NCI-H510A (cell line): Measurements from ENCODE around the gene KYAT1.
A peak's percentile ranks its signal among the peaks of the same experiment; 100 is the strongest.
"Not testable (repeated sequence)": the region's sequence is repeated elsewhere in the genome, so short reads cannot be mapped to it uniquely, and the experiment has no call there.

ENCODE experiments used
- DNase-seq: peaks from one replicate; lab custom pipeline; 2025; lab: John Stamatoyannopoulos, UW

KYAT1 gene

GRCh38 chr9:128885376-128885775, 3.6 kb upstream of the KYAT1 start:
- DNase-seq: no peak

GRCh38 chr9:128884164-128884563, 2.4 kb upstream of the KYAT1 start:
- no peak for DNase-seq

GRCh38 chr9:128882677-128883603, 1.2 kb upstream of the KYAT1 start:
- no peak for DNase-seq

GRCh38 chr9:128877852-128878251, 3.9 kb downstream of the KYAT1 start:
- DNase-seq: no peak

GRCh38 chr9:128870941-128871265, 10.8 kb downstream of the KYAT1 start:
- DNase-seq: not testable (repeated sequence)

DNA sequence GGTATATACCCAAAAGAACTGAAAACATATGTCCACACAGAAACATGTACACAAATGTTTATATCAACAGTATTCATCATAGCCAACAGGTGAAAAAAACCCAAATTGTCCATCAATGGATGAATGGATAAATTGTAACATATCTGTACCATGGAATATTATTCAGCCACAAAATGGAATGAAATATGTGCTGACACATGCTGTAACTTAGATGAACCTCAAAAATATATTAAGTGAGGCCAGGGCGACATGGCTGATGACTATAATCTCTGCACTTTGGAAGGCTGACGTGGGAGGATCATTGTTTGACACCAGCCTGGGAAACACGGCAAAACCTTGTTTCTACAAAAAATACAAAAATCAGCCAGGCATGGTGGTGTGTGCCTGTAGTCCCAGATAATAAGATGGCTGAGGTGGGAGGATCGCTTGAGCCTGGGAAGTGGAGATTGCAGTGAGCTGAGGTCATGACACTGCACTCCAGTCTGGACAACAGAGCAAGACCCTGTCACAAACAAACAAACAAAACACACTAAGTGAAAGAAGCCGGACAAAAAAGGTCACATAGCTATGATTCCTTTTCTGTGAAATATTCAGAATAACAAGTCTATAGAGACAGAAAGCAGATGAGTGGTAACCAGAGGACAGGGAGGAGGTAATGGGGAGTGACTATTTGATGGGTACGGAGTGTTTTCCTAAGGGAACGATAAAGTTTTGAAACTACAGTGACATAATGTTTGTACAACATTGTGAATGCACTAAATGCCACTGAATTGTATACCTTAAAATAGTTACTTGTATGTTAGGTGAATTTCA, 11.4 kb downstream of the KYAT1 start:
- no peak for DNase-seq

DNA sequence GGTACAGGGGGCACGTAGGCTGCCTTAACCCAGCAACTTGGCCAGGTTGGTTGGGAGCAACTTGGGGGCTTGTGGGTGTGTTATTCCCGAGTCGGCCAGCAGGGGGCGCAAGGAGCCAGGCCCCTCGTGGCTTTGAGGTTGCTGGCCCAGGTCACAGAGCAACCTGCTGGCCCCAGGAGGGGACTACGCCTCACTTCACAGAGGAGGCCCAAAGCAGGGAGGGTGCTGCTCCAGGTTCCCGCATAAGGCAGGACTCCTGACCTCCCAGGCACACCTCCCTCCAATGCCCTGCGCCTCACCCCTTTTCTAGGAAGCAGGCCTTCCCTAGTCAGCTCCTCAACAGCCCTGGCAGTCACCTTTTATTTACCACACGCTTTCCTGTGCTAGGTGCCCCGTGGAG, 18.1 kb downstream of the KYAT1 start:
- no peak for DNase-seq

DNA sequence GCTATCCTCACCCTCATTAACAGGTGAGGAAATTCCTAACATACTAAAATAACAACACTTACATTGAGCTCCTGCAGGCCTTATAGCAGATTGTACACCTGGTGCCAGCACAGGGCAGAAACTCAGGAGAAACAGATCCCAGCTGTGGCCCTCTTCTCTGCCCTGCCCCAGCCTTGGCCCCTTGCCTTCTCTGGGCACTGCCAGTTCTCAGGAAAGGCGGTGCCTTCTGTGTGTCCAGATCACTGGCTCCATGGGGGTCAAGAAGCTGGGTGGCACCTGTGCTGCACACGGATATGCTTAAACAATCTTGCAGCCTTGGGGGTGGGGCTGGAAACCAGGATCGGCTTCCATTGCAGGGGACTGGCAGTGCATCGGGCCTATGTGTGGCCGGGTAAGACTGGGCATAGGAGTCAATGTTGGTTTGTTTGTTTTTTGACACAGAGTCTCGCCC, 19.3 kb downstream of the KYAT1 start:
- no peak for DNase-seq

- DNase-seq: no peak
These were observed 20.2 kb downstream of the KYAT1 start for GRCh38 chr9:128861501-128861900.

- DNase-seq: no peak
These were observed 20.8 kb downstream of the KYAT1 start for GRCh38 chr9:128860937-128861336.

- DNase-seq: not testable (repeated sequence)
These were observed 23.3 kb downstream of the KYAT1 start for GRCh38 chr9:128858476-128858875.

DNA sequence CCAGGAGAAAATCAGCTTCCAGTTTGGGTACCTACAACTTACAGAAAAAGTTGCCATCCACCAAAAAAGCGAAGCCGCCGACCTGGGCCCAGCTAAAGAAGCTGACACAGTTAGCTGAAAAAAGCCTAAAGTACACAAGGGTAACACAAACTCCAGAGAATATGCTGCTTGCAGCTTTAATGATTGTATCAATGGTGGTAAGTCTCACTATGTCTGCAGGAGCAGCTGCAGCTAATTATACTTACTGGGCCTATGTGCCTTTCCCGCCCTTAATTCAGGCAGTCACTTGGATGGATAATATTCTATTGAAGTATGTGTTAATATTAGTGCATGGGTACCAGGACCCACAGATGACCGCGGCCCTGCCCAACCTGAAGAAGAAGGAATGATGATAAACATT, 27.3 kb downstream of the KYAT1 start:
- not testable (repeated sequence) for DNase-seq

GRCh38 chr9:128852646-128853045, 29.1 kb downstream of the KYAT1 start:
- not testable (repeated sequence) for DNase-seq

GRCh38 chr9:128851779-128852600, 29.8 kb downstream of the KYAT1 start:
- DNase-seq: not testable (repeated sequence)

DNA sequence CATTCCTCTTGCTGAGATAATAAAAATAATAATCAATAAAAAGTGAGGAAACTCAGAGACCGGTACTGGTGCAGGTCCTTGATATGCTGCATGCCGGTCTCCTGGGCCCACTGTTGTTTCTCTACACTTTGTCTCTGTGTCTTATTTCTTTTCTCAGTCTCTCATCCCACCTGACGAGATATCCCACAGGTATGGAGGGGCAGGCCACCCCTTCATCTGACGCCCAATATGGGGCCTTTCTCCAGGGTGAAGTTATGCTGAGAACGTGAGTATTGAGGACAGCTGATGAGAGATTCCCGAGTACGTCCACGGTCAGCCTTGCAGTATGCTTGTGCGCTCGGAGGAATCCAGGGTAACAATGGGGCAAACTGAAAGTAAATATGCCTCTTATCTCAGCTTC, 30.7 kb downstream of the KYAT1 start:
- DNase-seq: not testable (repeated sequence)

DNA sequence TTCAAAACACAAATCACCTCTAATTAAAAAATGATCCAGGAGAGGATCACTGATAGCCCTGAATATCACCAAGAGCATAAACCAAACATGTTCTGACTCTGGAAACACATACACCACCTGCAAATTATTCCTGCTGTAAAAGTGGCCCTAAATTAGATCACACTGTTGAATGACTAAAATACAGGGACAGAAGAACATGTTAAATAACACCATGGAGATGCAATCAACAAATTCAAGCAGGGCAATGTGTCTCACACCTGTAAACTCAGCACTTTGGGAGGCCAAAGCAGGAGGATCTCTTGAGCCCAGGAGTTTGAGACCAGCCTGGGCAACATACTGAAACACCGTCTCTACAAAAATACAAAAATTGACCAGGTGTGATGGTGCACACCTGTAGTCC, 33.9 kb downstream of the KYAT1 start:
- no peak for DNase-seq

DNA sequence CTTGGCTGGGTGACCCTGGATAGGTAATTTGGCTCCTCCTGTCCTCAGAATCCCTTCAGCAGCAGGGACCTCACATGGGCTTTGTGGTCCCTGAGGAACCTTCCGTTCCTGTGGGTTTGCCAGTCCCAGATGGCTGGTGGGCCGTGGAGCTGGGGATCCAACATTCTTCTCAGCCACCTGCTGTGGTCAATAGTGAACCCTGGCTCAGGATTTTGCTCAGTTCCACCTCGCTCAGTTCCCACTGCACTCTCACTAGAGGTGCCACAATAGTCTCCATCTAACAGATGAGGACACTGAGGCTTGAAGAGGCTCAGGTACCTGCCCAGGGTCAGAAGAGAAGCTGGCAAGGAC, 35.1 kb downstream of the KYAT1 start:
- DNase-seq: no peak

GRCh38 chr9:128845186-128845931, 36.4 kb downstream of the KYAT1 start:
- DNase-seq: peak; percentile 93

DNA sequence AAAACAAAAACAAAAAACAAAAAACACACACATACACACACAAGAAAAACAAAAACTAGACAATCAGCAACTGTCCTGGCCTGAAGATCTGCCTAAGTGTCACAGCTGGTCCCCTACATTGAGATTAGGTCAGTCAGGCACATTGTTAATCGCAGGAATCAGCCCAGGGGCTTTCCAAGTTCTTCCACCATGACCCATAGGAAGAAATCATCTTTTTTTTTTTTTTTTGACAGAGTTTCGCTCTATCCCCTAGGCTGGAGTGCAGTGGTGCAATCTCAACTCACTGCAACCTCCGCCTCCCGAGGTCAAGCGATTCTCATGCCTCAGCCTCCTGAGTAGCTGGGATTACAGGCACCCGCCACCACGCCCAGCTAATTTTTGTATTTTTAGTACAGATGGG, 38.6 kb downstream of the KYAT1 start:
- not testable (repeated sequence) for DNase-seq

DNA sequence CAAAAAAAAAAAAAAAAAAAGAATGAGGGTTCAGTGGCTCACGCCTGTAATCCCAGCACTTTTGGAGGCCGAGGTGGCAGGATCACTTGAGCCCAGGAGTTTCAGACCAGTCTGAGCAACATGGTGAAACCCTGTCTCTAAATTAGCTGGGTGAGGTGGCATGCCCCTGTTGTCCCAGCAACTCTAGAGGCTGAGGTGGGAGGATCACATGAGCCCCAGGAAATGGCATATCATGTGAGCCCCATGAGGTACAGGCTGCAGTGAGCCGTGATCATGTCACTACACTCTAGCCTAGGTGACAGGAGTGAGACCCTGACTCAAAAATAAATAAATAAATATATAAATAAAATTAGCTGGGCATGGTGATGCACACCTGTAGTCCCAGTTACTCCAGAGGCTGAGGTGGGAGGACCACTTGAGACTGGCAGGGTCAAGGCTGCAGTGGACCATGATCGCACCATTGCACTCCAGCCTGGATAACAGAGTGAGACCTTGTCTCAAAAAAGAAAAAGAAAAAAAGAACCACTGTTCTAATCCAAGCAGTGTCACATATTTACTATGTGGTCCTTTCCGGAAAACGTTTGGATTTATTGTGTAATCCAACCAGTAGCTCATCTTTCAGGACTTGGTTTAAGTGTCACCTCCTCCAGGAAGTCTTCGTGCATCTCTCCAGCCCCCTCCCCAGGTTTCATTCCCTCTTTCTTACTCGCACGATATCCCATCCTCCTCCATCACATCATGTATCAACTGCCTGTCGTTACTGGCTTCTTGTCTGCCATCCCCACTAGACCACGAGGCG, 39.9 kb downstream of the KYAT1 start:
- no peak for DNase-seq

DNA sequence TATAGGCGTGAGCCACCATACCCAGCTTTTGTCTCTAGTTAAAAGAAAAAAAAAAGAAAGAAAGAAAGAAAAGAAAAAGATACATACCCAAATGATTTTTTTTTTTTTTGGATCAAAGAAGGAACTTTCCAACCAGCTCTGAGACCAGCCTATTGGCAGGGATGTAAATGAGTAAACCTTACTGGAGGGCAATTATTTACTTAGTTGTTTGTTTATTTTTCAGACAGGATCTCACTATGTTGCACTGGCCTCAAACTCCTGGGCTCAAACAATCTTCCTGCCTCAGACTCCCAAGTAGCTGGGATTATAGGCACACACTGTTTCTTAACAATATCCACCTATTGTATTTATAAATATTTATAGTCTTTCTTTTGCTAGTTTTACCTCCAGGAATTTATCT, 41.2 kb downstream of the KYAT1 start:
- DNase-seq: no peak
